Liver (tissue), 3 donors: ENCODE measurements around the gene IL1RN.

Experiments
- CTCF ChIP-seq: fragments of 150-350 bp; IDR thresholded peaks from 2 replicates; pipeline ENCODE4 v1.5.1; 2017; ENCODE audit warnings: improper control_type of control experiment, low read depth, low read length; ENCODE audit not compliant: missing input control
- GABPA ChIP-seq, 2 donors: IDR thresholded peaks in 1 of 2; conservative IDR thresholded peaks in 1 of 2; 2 replicates each; pipeline ENCODE4 v1.6.1; 2016; ENCODE audit warnings: antibody characterized with exemption in 2 of 2, mild to moderate bottlenecking in 1 of 2, moderate library complexity in 1 of 2
- REST ChIP-seq: IDR thresholded peaks from 2 replicates; pipeline ENCODE4 v1.6.1; 2016; ENCODE audit warnings: antibody characterized with exemption, mild to moderate bottlenecking
- donor health status: healthy.
- donor health status: healthy.

GRCh38 chr2:113174376-113174750 is 47.0 kb downstream of the IL1RN start:
- no peak for TF ChIP-seq GABPA (IDR thresholded peaks at IDR 0.05 in 1 of 2, conservative IDR thresholded peaks at IDR 0.05 in 1 of 2)
- no peak for TF ChIP-seq CTCF
- no peak for TF ChIP-seq REST
